Fibroblast of the aortic adventitia (primary cell): ENCODE results near the gene ZSCAN5B. TPM values are rescaled to one million over a fixed set of nuclear protein-coding genes. Genes with fewer than 3 reads are reported as not detected.
A peak's percentile ranks its signal among the peaks of the same experiment; 100 is the strongest.
"Not testable (repeated sequence)": the region's sequence is repeated elsewhere in the genome, so short reads cannot be mapped to it uniquely, and the experiment has no call there.

Experiments used
- DNase-seq: peaks from one replicate; pipeline ENCODE4 v3.0.0-alpha.2; 2010; ENCODE audit warnings: low read depth
- H3K4me3 ChIP-seq: 2 replicates; pipeline ENCODE4 v1.5.1; 2011; ENCODE audit warnings: low read depth, mild to moderate bottlenecking, control low read depth, low read length, moderate library complexity
- CTCF ChIP-seq: IDR thresholded peaks from 2 replicates; pipeline ENCODE4 v1.5.1; 2011; ENCODE audit warnings: mild to moderate bottlenecking, low read length, control low read depth, inconsistent platforms; ENCODE audit not compliant: insufficient read depth
- total RNA-seq: library from RNA; depleted of rRNA; stranded (reverse); fragments of >200 nt; gene quantifications from 2 replicates; pipeline ENCODE4 v1.2.3, GENCODE V29; 2012; ENCODE audit warnings: low replicate concordance

The ZSCAN5B gene
- total RNA-seq, 1 donor, result 0.09 TPM

GRCh38 chr19:56217039-56217949 is 19.7 kb upstream of the ZSCAN5B start:
- peak overlapping the region; percentile 37 for H3K4me3 ChIP-seq
- peak; percentile 17 for DNase-seq
- no peak for TF ChIP-seq CTCF

- TF ChIP-seq CTCF, result no peak
- H3K4me3 ChIP-seq, result no peak overlapping the region
- DNase-seq, result no peak
These were observed 14.1 kb upstream of the ZSCAN5B start for GRCh38 chr19:56211718-56212117.

- not testable (repeated sequence) for H3K4me3 ChIP-seq, DNase-seq
These were observed 12.5 kb upstream of the ZSCAN5B start for GRCh38 chr19:56210036-56210435.

- no peak for TF ChIP-seq CTCF
- no peak overlapping the region for H3K4me3 ChIP-seq
- no peak for DNase-seq
These were observed 11.5 kb upstream of the ZSCAN5B start for GRCh38 chr19:56209091-56209490.

GRCh38 chr19:56207581-56207980 is 10.0 kb upstream of the ZSCAN5B start:
- H3K4me3 ChIP-seq, DNase-seq: not testable (repeated sequence)

GRCh38 chr19:56201973-56202372 is 4.4 kb upstream of the ZSCAN5B start, which contains the start of gene ZSCAN5C:
TSS of gene ZSCAN5C (plus strand) at chr19:56202273. CDS start at chr19:56205914, 3,641 bp downstream.
- no peak within 1 kb of the TSS for H3K4me3 ChIP-seq
- TF ChIP-seq CTCF, result no peak
- DNase-seq, result no peak

GRCh38 chr19:56199687-56200086 is 2.1 kb upstream of the ZSCAN5B start:
- no peak for TF ChIP-seq CTCF
- no peak for DNase-seq
- H3K4me3 ChIP-seq, result no peak overlapping the region
